ENCODE data around the gene CAPS.

CAPS gene

GRCh38 chr19:5948752-5949564 is 34.9 kb downstream of the CAPS start:
- no peak for DNase-seq
- Histone ChIP-seq H3K27me3 (replicated peaks; ENCODE audit: control insufficient read depth, insufficient read depth, low read length, poor library complexity, severe bottlenecking) (no peaks in the 10 kb centered on the region), H3K27ac (ENCODE audit: insufficient read depth, low read length, poor library complexity, severe bottlenecking) (peak overlapping the region; percentile 59), H3K36me3 (ENCODE audit: control insufficient read depth, insufficient read depth, low read length) (peaks cover 2% of the 10 kb centered on the region), H3K4me1 (ENCODE audit: control insufficient read depth, insufficient read depth, low read length, poor library complexity, severe bottlenecking) (peaks cover 62% of the 10 kb centered on the region), H3K4me3 (ENCODE audit: insufficient read depth, low read depth, low read length, poor library complexity, severe bottlenecking) (peak overlapping the region; percentile 13), H3K9me3 (ENCODE audit: control insufficient read depth, low read length) (no peaks in the 10 kb centered on the region)

- no peaks in the 10 kb centered on the region for H3K36me3 ChIP-seq (ENCODE audit: control insufficient read depth, insufficient read depth, low read length)
- no peaks in the 10 kb centered on the region for H3K27me3 ChIP-seq (replicated peaks; ENCODE audit: control insufficient read depth, insufficient read depth, low read length, poor library complexity, severe bottlenecking)
- peak in 1 of 3 donors; percentile 27 for DNase-seq
- peaks cover 69% of the 10 kb centered on the region for H3K4me1 ChIP-seq (ENCODE audit: control insufficient read depth, insufficient read depth, low read length, poor library complexity, severe bottlenecking)
- peak overlapping the region; percentile 59 for H3K27ac ChIP-seq (ENCODE audit: insufficient read depth, low read length, poor library complexity, severe bottlenecking)
- H3K4me3 ChIP-seq (ENCODE audit: insufficient read depth, low read depth, low read length, poor library complexity, severe bottlenecking) = peak overlapping the region; percentile 20
- H3K9me3 ChIP-seq (ENCODE audit: control insufficient read depth, low read length) = no peaks in the 10 kb centered on the region
Observed at GRCh38 chr19:5949792-5950305, 35.8 kb downstream of the CAPS start.

GRCh38 chr19:5950741-5951140 is 36.7 kb downstream of the CAPS start:
- no peak for DNase-seq
- no peak overlapping the region for H3K4me3 ChIP-seq (ENCODE audit: insufficient read depth, low read depth, low read length, poor library complexity, severe bottlenecking)
- peak overlapping the region; percentile 59 for H3K27ac ChIP-seq (ENCODE audit: insufficient read depth, low read length, poor library complexity, severe bottlenecking)
- no peaks in the 10 kb centered on the region for H3K36me3 ChIP-seq (ENCODE audit: control insufficient read depth, insufficient read depth, low read length)
- H3K27me3 ChIP-seq (replicated peaks; ENCODE audit: control insufficient read depth, insufficient read depth, low read length, poor library complexity, severe bottlenecking) = no peaks in the 10 kb centered on the region
- H3K4me1 ChIP-seq (ENCODE audit: control insufficient read depth, insufficient read depth, low read length, poor library complexity, severe bottlenecking) = peaks cover 69% of the 10 kb centered on the region
- H3K9me3 ChIP-seq (ENCODE audit: control insufficient read depth, low read length) = no peaks in the 10 kb centered on the region

- H3K4me3 ChIP-seq (ENCODE audit: insufficient read depth, low read depth, low read length, poor library complexity, severe bottlenecking) = no peak overlapping the region
- H3K9me3 ChIP-seq (ENCODE audit: control insufficient read depth, low read length) = no peaks in the 10 kb centered on the region
- no peaks in the 10 kb centered on the region for H3K27me3 ChIP-seq (replicated peaks; ENCODE audit: control insufficient read depth, insufficient read depth, low read length, poor library complexity, severe bottlenecking)
- DNase-seq = no peak
- H3K36me3 ChIP-seq (ENCODE audit: control insufficient read depth, insufficient read depth, low read length) = no peaks in the 10 kb centered on the region
- H3K4me1 ChIP-seq (ENCODE audit: control insufficient read depth, insufficient read depth, low read length, poor library complexity, severe bottlenecking) = peaks cover 69% of the 10 kb centered on the region
- H3K27ac ChIP-seq (ENCODE audit: insufficient read depth, low read length, poor library complexity, severe bottlenecking) = no peak overlapping the region
Observed at GRCh38 chr19:5951338-5951861, 37.3 kb downstream of the CAPS start.

GRCh38 chr19:5952193-5953029 is 38.4 kb downstream of the CAPS start:
- Histone ChIP-seq H3K36me3 (ENCODE audit: control insufficient read depth, insufficient read depth, low read length) (no peaks in the 10 kb centered on the region), H3K9me3 (ENCODE audit: control insufficient read depth, low read length) (no peaks in the 10 kb centered on the region), H3K4me3 (ENCODE audit: insufficient read depth, low read depth, low read length, poor library complexity, severe bottlenecking) (no peak overlapping the region), H3K4me1 (ENCODE audit: control insufficient read depth, insufficient read depth, low read length, poor library complexity, severe bottlenecking) (peaks cover 67% of the 10 kb centered on the region), H3K27ac (ENCODE audit: insufficient read depth, low read length, poor library complexity, severe bottlenecking) (no peak overlapping the region), H3K27me3 (replicated peaks; ENCODE audit: control insufficient read depth, insufficient read depth, low read length, poor library complexity, severe bottlenecking) (no peaks in the 10 kb centered on the region)
- no peak for DNase-seq

GRCh38 chr19:5953030-5953589 is 39.1 kb downstream of the CAPS start:
- H3K27ac ChIP-seq (ENCODE audit: insufficient read depth, low read length, poor library complexity, severe bottlenecking) = peak overlapping the region; percentile 26
- no peak for DNase-seq
- no peaks in the 10 kb centered on the region for H3K9me3 ChIP-seq (ENCODE audit: control insufficient read depth, low read length)
- peak overlapping the region; percentile 8 for H3K4me3 ChIP-seq (ENCODE audit: insufficient read depth, low read depth, low read length, poor library complexity, severe bottlenecking)
- H3K36me3 ChIP-seq (ENCODE audit: control insufficient read depth, insufficient read depth, low read length) = no peaks in the 10 kb centered on the region
- H3K4me1 ChIP-seq (ENCODE audit: control insufficient read depth, insufficient read depth, low read length, poor library complexity, severe bottlenecking) = peaks cover 61% of the 10 kb centered on the region
- H3K27me3 ChIP-seq (replicated peaks; ENCODE audit: control insufficient read depth, insufficient read depth, low read length, poor library complexity, severe bottlenecking) = no peaks in the 10 kb centered on the region

- Histone ChIP-seq H3K4me1 (ENCODE audit: control insufficient read depth, insufficient read depth, low read length, poor library complexity, severe bottlenecking) (peaks cover 58% of the 10 kb centered on the region), H3K27me3 (replicated peaks; ENCODE audit: control insufficient read depth, insufficient read depth, low read length, poor library complexity, severe bottlenecking) (no peaks in the 10 kb centered on the region), H3K9me3 (ENCODE audit: control insufficient read depth, low read length) (no peaks in the 10 kb centered on the region), H3K4me3 (ENCODE audit: insufficient read depth, low read depth, low read length, poor library complexity, severe bottlenecking) (peak overlapping the region; percentile 20), H3K36me3 (ENCODE audit: control insufficient read depth, insufficient read depth, low read length) (no peaks in the 10 kb centered on the region), H3K27ac (ENCODE audit: insufficient read depth, low read length, poor library complexity, severe bottlenecking) (peak overlapping the region; percentile 26)
- DNase-seq = no peak
Observed at GRCh38 chr19:5953680-5954213, 39.7 kb downstream of the CAPS start.

GRCh38 chr19:5954293-5954692 is 40.2 kb downstream of the CAPS start:
- no peak overlapping the region for H3K4me3 ChIP-seq (ENCODE audit: insufficient read depth, low read depth, low read length, poor library complexity, severe bottlenecking)
- H3K27me3 ChIP-seq (replicated peaks; ENCODE audit: control insufficient read depth, insufficient read depth, low read length, poor library complexity, severe bottlenecking) = no peaks in the 10 kb centered on the region
- H3K27ac ChIP-seq (ENCODE audit: insufficient read depth, low read length, poor library complexity, severe bottlenecking) = peak overlapping the region; percentile 14
- H3K9me3 ChIP-seq (ENCODE audit: control insufficient read depth, low read length) = no peaks in the 10 kb centered on the region
- peaks cover 57% of the 10 kb centered on the region for H3K4me1 ChIP-seq (ENCODE audit: control insufficient read depth, insufficient read depth, low read length, poor library complexity, severe bottlenecking)
- DNase-seq = no peak
- H3K36me3 ChIP-seq (ENCODE audit: control insufficient read depth, insufficient read depth, low read length) = no peaks in the 10 kb centered on the region

- H3K4me1 ChIP-seq (ENCODE audit: control insufficient read depth, insufficient read depth, low read length, poor library complexity, severe bottlenecking) = peaks cover 58% of the 10 kb centered on the region
- no peaks in the 10 kb centered on the region for H3K27me3 ChIP-seq (replicated peaks; ENCODE audit: control insufficient read depth, insufficient read depth, low read length, poor library complexity, severe bottlenecking)
- H3K27ac ChIP-seq (ENCODE audit: insufficient read depth, low read length, poor library complexity, severe bottlenecking) = no peak overlapping the region
- H3K9me3 ChIP-seq (ENCODE audit: control insufficient read depth, low read length) = no peaks in the 10 kb centered on the region
- no peaks in the 10 kb centered on the region for H3K36me3 ChIP-seq (ENCODE audit: control insufficient read depth, insufficient read depth, low read length)
- no peak for DNase-seq
- no peak overlapping the region for H3K4me3 ChIP-seq (ENCODE audit: insufficient read depth, low read depth, low read length, poor library complexity, severe bottlenecking)
Observed at GRCh38 chr19:5955636-5955935, 41.5 kb downstream of the CAPS start.
